WTC11 (cell line): Measurements from ENCODE around the gene SNX21. TPM values are rescaled to one million over a fixed set of nuclear protein-coding genes. Genes with fewer than 3 reads are reported as not detected.

Experiments used
- ATAC-seq: fragments of 200-7000 bp; cut with Tn5 transposase; 2 replicates; pipeline ENCODE4 v1.10.0; 2021; ENCODE audit warnings: mild to moderate bottlenecking, moderate library complexity
- CTCF ChIA-PET: fragments of 300-600 bp; sonication (Branson Sonifier 250); formaldehyde crosslinking; loops from one replicate; lab custom pipeline; 2021; ENCODE audit warnings: antibody characterized with exemption; lab: Charles Lee
- POLR2A ChIA-PET: fragments of 350-600 bp; sonication (Branson Sonifier 250); formaldehyde crosslinking; loops from one replicate; lab custom pipeline; 2021; ENCODE audit warnings: antibody characterized with exemption; lab: Charles Lee
- DNase-seq: peaks from one replicate; pipeline ENCODE4 v3.0.0; 2021; ENCODE audit warnings: low spot score
- H3K27ac Mint-ChIP-seq: 2 replicates; pipeline ENCODE4 v1.8.0; 2021; ENCODE audit warnings: mixed read lengths
- H3K27me3 Mint-ChIP-seq: 2 replicates; pipeline ENCODE4 v1.8.0; 2021; ENCODE audit warnings: low read depth, mild to moderate bottlenecking, moderate library complexity, mixed read lengths
- H3K36me3 Mint-ChIP-seq: 2 replicates; pipeline ENCODE4 v1.8.0; 2021; ENCODE audit warnings: mixed read lengths
- H3K4me1 Mint-ChIP-seq: 2 replicates; pipeline ENCODE4 v1.8.0; 2022; ENCODE audit warnings: mixed read lengths
- H3K4me3 Mint-ChIP-seq: 2 replicates; pipeline ENCODE4 v1.8.0; 2021; ENCODE audit warnings: mild to moderate bottlenecking, moderate library complexity, mixed read lengths
- H3K9me3 Mint-ChIP-seq: 2 replicates; pipeline ENCODE4 v1.8.0; 2021; ENCODE audit warnings: mixed read lengths
- ATF2 ChIP-seq: sonication (generic); formaldehyde crosslinking; IDR thresholded peaks from 2 replicates; pipeline ENCODE4 v1.8.1; 2022; ENCODE audit warnings: low read depth, missing genetic modification reagents, borderline replicate concordance
- CBFB ChIP-seq: sonication (generic); formaldehyde crosslinking; IDR thresholded peaks from 2 replicates; pipeline ENCODE4 v1.8.1; 2022; ENCODE audit warnings: mild to moderate bottlenecking, low read depth, missing genetic modification reagents
- CREM ChIP-seq: sonication (generic); formaldehyde crosslinking; IDR thresholded peaks from 2 replicates; pipeline ENCODE4 v1.8.1; 2022; ENCODE audit warnings: mild to moderate bottlenecking, missing genetic modification reagents, moderate library complexity
- FOXK1 ChIP-seq: sonication (generic); formaldehyde crosslinking; IDR thresholded peaks from 2 replicates; pipeline ENCODE4 v1.8.0; 2022; ENCODE audit warnings: mild to moderate bottlenecking, moderate library complexity, missing genetic modification reagents
- GABPB1 ChIP-seq: sonication (generic); formaldehyde crosslinking; IDR thresholded peaks from 2 replicates; pipeline ENCODE4 v1.8.1; 2023; ENCODE audit warnings: mild to moderate bottlenecking, missing genetic modification reagents
- GRHL2 ChIP-seq: fragments of 250-450 bp; sonication (Bioruptor Pico); IDR thresholded peaks from 2 replicates; pipeline ENCODE4 v1.8.0; 2022; ENCODE audit warnings: mild to moderate bottlenecking, moderate library complexity; ENCODE audit not compliant: insufficient replicate concordance, severe bottlenecking
- HMGA2 ChIP-seq: fragments of 250-450 bp; sonication (Bioruptor Pico); IDR thresholded peaks from 2 replicates; pipeline ENCODE4 v1.4.0; 2021; ENCODE audit warnings: mild to moderate bottlenecking, moderate library complexity
- HMGXB4 ChIP-seq: sonication (generic); formaldehyde crosslinking; IDR thresholded peaks from 2 replicates; pipeline ENCODE4 v1.8.1; 2023; ENCODE audit warnings: mild to moderate bottlenecking, moderate library complexity, missing genetic modification reagents
- KAT7 ChIP-seq: sonication (generic); formaldehyde crosslinking; IDR thresholded peaks from 2 replicates; pipeline ENCODE4 v1.8.1; 2023; ENCODE audit warnings: missing genetic modification reagents, mild to moderate bottlenecking, borderline replicate concordance
- NFATC4 ChIP-seq: fragments of 250-450 bp; sonication (Bioruptor Pico); IDR thresholded peaks from 2 replicates; pipeline ENCODE4 v1.9.0; 2021; ENCODE audit warnings: mild to moderate bottlenecking
- NFE2L1 ChIP-seq: sonication (generic); formaldehyde crosslinking; IDR thresholded peaks from 2 replicates; pipeline ENCODE4 v1.8.1; 2023; ENCODE audit warnings: missing genetic modification reagents
- NFYB ChIP-seq: sonication (generic); formaldehyde crosslinking; conservative IDR thresholded peaks from 2 replicates; pipeline ENCODE4 v1.8.0; 2022; ENCODE audit warnings: low read depth, missing genetic modification reagents
- NR1H2 ChIP-seq: sonication (generic); formaldehyde crosslinking; IDR thresholded peaks from 2 replicates; pipeline ENCODE4 v1.9.0; 2021; ENCODE audit warnings: mild to moderate bottlenecking, moderate library complexity, missing genetic modification reagents
- OVOL2 ChIP-seq: fragments of 250-450 bp; sonication (Bioruptor Pico); IDR thresholded peaks from 2 replicates; pipeline ENCODE4 v1.9.0; 2021; ENCODE audit warnings: mild to moderate bottlenecking, borderline replicate concordance
- RORB ChIP-seq: fragments of 250-450 bp; sonication (Bioruptor Pico); IDR thresholded peaks from 2 replicates; pipeline ENCODE4 v1.9.0; 2021; ENCODE audit warnings: mild to moderate bottlenecking
- SMAD4 ChIP-seq: sonication (generic); formaldehyde crosslinking; IDR thresholded peaks from 2 replicates; pipeline ENCODE4 v1.8.0; 2022; ENCODE audit warnings: mild to moderate bottlenecking, missing genetic modification reagents
- ZNF121 ChIP-seq: sonication (generic); formaldehyde crosslinking; IDR thresholded peaks from 2 replicates; pipeline ENCODE4 v1.8.0; 2023; ENCODE audit warnings: missing genetic modification reagents
- ZNF219 ChIP-seq: sonication (generic); formaldehyde crosslinking; IDR thresholded peaks from 2 replicates; pipeline ENCODE4 v1.8.0; 2023; ENCODE audit warnings: missing genetic modification reagents, mild to moderate bottlenecking, borderline replicate concordance
- ZNF396 ChIP-seq: fragments of 250-450 bp; sonication (Bioruptor Pico); IDR thresholded peaks from 2 replicates; pipeline ENCODE4 v1.8.0; 2021; ENCODE audit warnings: mild to moderate bottlenecking, moderate library complexity, borderline replicate concordance
- total RNA-seq: library from RNA; stranded (reverse); gene quantifications from 3 replicates; pipeline ENCODE4 v1.2.3, GENCODE V29; 2021
- TF ChIP-seq, protein P1 (sequence below): sonication (generic); formaldehyde crosslinking; IDR thresholded peaks from 2 replicates; pipeline ENCODE4 v1.8.0; 2022; ENCODE audit warnings: mild to moderate bottlenecking, missing genetic modification reagents
- TF ChIP-seq, protein P2 (sequence below): sonication (generic); formaldehyde crosslinking; IDR thresholded peaks from 2 replicates; pipeline ENCODE4 v1.8.0; 2022; ENCODE audit warnings: mild to moderate bottlenecking, missing genetic modification reagents
- TF ChIP-seq, protein P3 (sequence below): fragments of 250-450 bp; sonication (Bioruptor Pico); IDR thresholded peaks from 2 replicates; pipeline ENCODE4 v1.9.0; 2021; ENCODE audit warnings: mild to moderate bottlenecking
- TF ChIP-seq, protein P4 (sequence below): sonication (generic); formaldehyde crosslinking; IDR thresholded peaks from 2 replicates; pipeline ENCODE4 v1.8.0; 2023; ENCODE audit warnings: missing genetic modification reagents
- TF ChIP-seq, protein P5 (sequence below): sonication (generic); formaldehyde crosslinking; IDR thresholded peaks from 2 replicates; pipeline ENCODE4 v1.8.0; 2022; ENCODE audit warnings: missing genetic modification reagents

SNX21 gene
- total RNA-seq, 1 experiment from 2014 or later = 17.9 TPM

GRCh38 chr20:45833883-45834796 lies 541 bp downstream of the SNX21 start:
- ChIA-PET POLR2A (interaction anchor here (0.9 to 2.0 kb wide), 3 partner anchors 10 to 101 kb away, joined by 3 to 9 read pairs (median 8); partner anchors contain the start of gene PCIF1), CTCF (interaction anchor here (0.7 to 2.7 kb wide), 8 partner anchors 10 to 178 kb away, joined by 3 to 27 read pairs (median 6); partner anchors contain the start of gene ZSWIM1)
- no peaks in the 10 kb centered on the region for H3K27me3 Mint-ChIP-seq
- DNase-seq (peak; percentile 87), ATAC-seq (peak; percentile 91)
- H3K4me3 Mint-ChIP-seq = peak overlapping the region; percentile 76
- H3K9me3 Mint-ChIP-seq = no peaks in the 10 kb centered on the region
- no peak overlapping the region for H3K27ac Mint-ChIP-seq
- peaks cover 3% of the 10 kb centered on the region; the same call in 1 of the 2 replicates for H3K36me3 Mint-ChIP-seq
- H3K4me1 Mint-ChIP-seq = peaks cover 18% of the 10 kb centered on the region
- TF ChIP-seq KAT7 (CRISPR knock-in tag) (0 out of 2 replicates have a peak, but pooled peaks have one; percentile 71), OVOL2 (CRISPR knock-in tag) (no peak), NFATC4 (no peak), NFE2L1 (no peak), FOXK1 (CRISPR knock-in tag) (peak; percentile 55), ATF2 (CRISPR knock-in tag) (no peak), GABPB1 (CRISPR knock-in tag) (no peak), HMGA2 (CRISPR knock-in tag) (no peak), CREM (CRISPR knock-in tag) (no peak; the same call in 1 of the 2 replicates), HMGXB4 (CRISPR knock-in tag) (peak; percentile 36; the same call in 1 of the 2 replicates), NR1H2 (CRISPR knock-in tag) (no peak), ZNF396 (no peak), RORB (CRISPR knock-in tag) (no peak), NFYB (CRISPR knock-in tag) (no peak), ZNF219 (CRISPR knock-in tag) (no peak), ZNF121 (0 out of 2 replicates have a peak, but pooled peaks have one; percentile 2), SMAD4 (CRISPR knock-in tag) (no peak), GRHL2 (CRISPR knock-in tag) (no peak), CBFB (CRISPR knock-in tag) (peak; percentile 55; the same call in 1 of the 2 replicates)
- TF ChIP-seq, protein P1, sequence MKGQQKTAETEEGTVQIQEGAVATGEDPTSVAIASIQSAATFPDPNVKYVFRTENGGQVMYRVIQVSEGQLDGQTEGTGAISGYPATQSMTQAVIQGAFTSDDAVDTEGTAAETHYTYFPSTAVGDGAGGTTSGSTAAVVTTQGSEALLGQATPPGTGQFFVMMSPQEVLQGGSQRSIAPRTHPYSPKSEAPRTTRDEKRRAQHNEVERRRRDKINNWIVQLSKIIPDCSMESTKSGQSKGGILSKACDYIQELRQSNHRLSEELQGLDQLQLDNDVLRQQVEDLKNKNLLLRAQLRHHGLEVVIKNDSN = 0 out of 2 replicates have a peak, but pooled peaks have one; percentile 7
- TF ChIP-seq, protein P2, sequence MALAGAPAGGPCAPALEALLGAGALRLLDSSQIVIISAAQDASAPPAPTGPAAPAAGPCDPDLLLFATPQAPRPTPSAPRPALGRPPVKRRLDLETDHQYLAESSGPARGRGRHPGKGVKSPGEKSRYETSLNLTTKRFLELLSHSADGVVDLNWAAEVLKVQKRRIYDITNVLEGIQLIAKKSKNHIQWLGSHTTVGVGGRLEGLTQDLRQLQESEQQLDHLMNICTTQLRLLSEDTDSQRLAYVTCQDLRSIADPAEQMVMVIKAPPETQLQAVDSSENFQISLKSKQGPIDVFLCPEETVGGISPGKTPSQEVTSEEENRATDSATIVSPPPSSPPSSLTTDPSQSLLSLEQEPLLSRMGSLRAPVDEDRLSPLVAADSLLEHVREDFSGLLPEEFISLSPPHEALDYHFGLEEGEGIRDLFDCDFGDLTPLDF (CRISPR knock-in tag) = no peak
- TF ChIP-seq, protein P3, sequence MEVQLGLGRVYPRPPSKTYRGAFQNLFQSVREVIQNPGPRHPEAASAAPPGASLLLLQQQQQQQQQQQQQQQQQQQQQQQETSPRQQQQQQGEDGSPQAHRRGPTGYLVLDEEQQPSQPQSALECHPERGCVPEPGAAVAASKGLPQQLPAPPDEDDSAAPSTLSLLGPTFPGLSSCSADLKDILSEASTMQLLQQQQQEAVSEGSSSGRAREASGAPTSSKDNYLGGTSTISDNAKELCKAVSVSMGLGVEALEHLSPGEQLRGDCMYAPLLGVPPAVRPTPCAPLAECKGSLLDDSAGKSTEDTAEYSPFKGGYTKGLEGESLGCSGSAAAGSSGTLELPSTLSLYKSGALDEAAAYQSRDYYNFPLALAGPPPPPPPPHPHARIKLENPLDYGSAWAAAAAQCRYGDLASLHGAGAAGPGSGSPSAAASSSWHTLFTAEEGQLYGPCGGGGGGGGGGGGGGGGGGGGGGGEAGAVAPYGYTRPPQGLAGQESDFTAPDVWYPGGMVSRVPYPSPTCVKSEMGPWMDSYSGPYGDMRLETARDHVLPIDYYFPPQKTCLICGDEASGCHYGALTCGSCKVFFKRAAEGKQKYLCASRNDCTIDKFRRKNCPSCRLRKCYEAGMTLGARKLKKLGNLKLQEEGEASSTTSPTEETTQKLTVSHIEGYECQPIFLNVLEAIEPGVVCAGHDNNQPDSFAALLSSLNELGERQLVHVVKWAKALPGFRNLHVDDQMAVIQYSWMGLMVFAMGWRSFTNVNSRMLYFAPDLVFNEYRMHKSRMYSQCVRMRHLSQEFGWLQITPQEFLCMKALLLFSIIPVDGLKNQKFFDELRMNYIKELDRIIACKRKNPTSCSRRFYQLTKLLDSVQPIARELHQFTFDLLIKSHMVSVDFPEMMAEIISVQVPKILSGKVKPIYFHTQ = no peak
- TF ChIP-seq, protein P4, sequence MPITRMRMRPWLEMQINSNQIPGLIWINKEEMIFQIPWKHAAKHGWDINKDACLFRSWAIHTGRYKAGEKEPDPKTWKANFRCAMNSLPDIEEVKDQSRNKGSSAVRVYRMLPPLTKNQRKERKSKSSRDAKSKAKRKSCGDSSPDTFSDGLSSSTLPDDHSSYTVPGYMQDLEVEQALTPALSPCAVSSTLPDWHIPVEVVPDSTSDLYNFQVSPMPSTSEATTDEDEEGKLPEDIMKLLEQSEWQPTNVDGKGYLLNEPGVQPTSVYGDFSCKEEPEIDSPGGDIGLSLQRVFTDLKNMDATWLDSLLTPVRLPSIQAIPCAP (CRISPR knock-in tag) = 0 out of 2 replicates have a peak, but pooled peaks have one; percentile 83
- TF ChIP-seq, protein P5, sequence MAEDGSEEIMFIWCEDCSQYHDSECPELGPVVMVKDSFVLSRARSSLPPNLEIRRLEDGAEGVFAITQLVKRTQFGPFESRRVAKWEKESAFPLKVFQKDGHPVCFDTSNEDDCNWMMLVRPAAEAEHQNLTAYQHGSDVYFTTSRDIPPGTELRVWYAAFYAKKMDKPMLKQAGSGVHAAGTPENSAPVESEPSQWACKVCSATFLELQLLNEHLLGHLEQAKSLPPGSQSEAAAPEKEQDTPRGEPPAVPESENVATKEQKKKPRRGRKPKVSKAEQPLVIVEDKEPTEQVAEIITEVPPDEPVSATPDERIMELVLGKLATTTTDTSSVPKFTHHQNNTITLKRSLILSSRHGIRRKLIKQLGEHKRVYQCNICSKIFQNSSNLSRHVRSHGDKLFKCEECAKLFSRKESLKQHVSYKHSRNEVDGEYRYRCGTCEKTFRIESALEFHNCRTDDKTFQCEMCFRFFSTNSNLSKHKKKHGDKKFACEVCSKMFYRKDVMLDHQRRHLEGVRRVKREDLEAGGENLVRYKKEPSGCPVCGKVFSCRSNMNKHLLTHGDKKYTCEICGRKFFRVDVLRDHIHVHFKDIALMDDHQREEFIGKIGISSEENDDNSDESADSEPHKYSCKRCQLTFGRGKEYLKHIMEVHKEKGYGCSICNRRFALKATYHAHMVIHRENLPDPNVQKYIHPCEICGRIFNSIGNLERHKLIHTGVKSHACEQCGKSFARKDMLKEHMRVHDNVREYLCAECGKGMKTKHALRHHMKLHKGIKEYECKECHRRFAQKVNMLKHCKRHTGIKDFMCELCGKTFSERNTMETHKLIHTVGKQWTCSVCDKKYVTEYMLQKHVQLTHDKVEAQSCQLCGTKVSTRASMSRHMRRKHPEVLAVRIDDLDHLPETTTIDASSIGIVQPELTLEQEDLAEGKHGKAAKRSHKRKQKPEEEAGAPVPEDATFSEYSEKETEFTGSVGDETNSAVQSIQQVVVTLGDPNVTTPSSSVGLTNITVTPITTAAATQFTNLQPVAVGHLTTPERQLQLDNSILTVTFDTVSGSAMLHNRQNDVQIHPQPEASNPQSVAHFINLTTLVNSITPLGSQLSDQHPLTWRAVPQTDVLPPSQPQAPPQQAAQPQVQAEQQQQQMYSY = no peak
